Activated gamma-delta T cell treated with Interleukin-2 at 50 U/mL for 16 hours (primary cell): Measurements from ENCODE around the gene TEKT5.
"Not testable (repeated sequence)": the region's sequence is repeated elsewhere in the genome, so short reads cannot be mapped to it uniquely, and the experiment has no call there.

Source experiments
- DNase-seq: peaks from one replicate; pipeline ENCODE4 v3.0.0-alpha.2; 2020

Gene TEKT5

GRCh38 chr16:10694830-10695229 is at the start of gene TEKT5:
TSS of gene TEKT5 (minus strand) at chr16:10694930. CDS start at chr16:10694873, 57 bp downstream.
- DNase-seq, result no peak

- peak; percentile 100 for DNase-seq
Observed at GRCh38 chr16:10743610-10744369, 49.1 kb upstream of the TEKT5 start, which contains the start of gene NUBP1. TSS of gene NUBP1 (plus strand) at chr16:10743842. CDS start at chr16:10743864, 22 bp downstream.

- no peak for DNase-seq
Observed at GRCh38 chr16:10743227-10743609, 48.5 kb upstream of the TEKT5 start.

GRCh38 chr16:10741844-10742243 is 47.1 kb upstream of the TEKT5 start:
- no peak for DNase-seq

GRCh38 chr16:10741249-10741648 is 46.5 kb upstream of the TEKT5 start:
- DNase-seq, result not testable (repeated sequence)

- DNase-seq, result no peak
Observed at GRCh38 chr16:10740845-10741208, 46.1 kb upstream of the TEKT5 start.

- no peak for DNase-seq
Observed at GRCh38 chr16:10740000-10740844, 45.5 kb upstream of the TEKT5 start.

GRCh38 chr16:10738231-10739077 is 43.7 kb upstream of the TEKT5 start:
- DNase-seq, result peak; percentile 20

- DNase-seq, result peak; percentile 66
Observed at GRCh38 chr16:10737068-10737625, 42.4 kb upstream of the TEKT5 start.

GRCh38 chr16:10731790-10732189 is 37.1 kb upstream of the TEKT5 start:
- no peak for DNase-seq

GRCh38 chr16:10729104-10730048 is 34.6 kb upstream of the TEKT5 start:
- no peak for DNase-seq

GRCh38 chr16:10728003-10728887 is 33.5 kb upstream of the TEKT5 start:
- no peak for DNase-seq

- no peak for DNase-seq
Observed at GRCh38 chr16:10708969-10709368, 14.2 kb upstream of the TEKT5 start.

- DNase-seq, result no peak
Observed at GRCh38 chr16:10699756-10700155, 5.0 kb upstream of the TEKT5 start.

GRCh38 chr16:10694306-10694705 is 424 bp downstream of the TEKT5 start:
- no peak for DNase-seq

GRCh38 chr16:10693889-10694288 is 841 bp downstream of the TEKT5 start:
- DNase-seq, result no peak

GRCh38 chr16:10692470-10692869 is 2.3 kb downstream of the TEKT5 start:
- DNase-seq, result no peak

- no peak for DNase-seq
Observed at GRCh38 chr16:10688726-10689125, 6.0 kb downstream of the TEKT5 start.

- no peak for DNase-seq
Observed at GRCh38 chr16:10688291-10688690, 6.4 kb downstream of the TEKT5 start.

GRCh38 chr16:10685709-10686108 is 9.0 kb downstream of the TEKT5 start:
- no peak for DNase-seq
